ENCODE measurements around the gene UCN3. TPM values are rescaled to one million over a fixed set of nuclear protein-coding genes. Genes with fewer than 3 reads are reported as not detected.

Gene UCN3
- total RNA-seq (2022; extraction: Qiagen RNA extraction), result not detected in 5 replicates

GRCh38 chr10:5364890-5365338 is at the start of gene UCN3:
Gene UCN3 (plus strand): TSS chr10:5364966. CDS start chr10:5373721, 8,755 bp downstream.

GRCh38 chr10:5404208-5405041 is 39.7 kb downstream of the UCN3 start, which contains the start of gene TUBAL3:
Gene TUBAL3 (minus strand): TSS chr10:5404828. CDS start chr10:5404792, 36 bp downstream.

GRCh38 chr10:5412277-5412941 is 47.6 kb downstream of the UCN3 start, which contains the start of gene NET1:
Gene NET1 (plus strand): TSS chr10:5412557. CDS start chr10:5412693, 136 bp downstream.

Other genes starting within 250 kb of the UCN3 start
- gene AKR1C8, start 179.8 kb upstream of the UCN3 start, total RNA-seq (2022; extraction: Qiagen RNA extraction), result 0.07 to 0.14 TPM (median 0.08 TPM) in 5 replicates
- gene AKR1C4, start 168.1 kb upstream of the UCN3 start, total RNA-seq (2022; extraction: Qiagen RNA extraction), result 0.14 to 0.40 TPM (median 0.25 TPM) in 5 replicates
- gene TUBAL3, start 39.9 kb downstream of the UCN3 start, total RNA-seq (2022; extraction: Qiagen RNA extraction), result 0.18 to 0.24 TPM (median 0.24 TPM) in 5 replicates
- 44.5 to 61.5 TPM (median 56.0 TPM) in 5 replicates for gene NET1, start 47.6 kb downstream of the UCN3 start, total RNA-seq (2022; extraction: Qiagen RNA extraction)
- gene CALML5, start 134.6 kb downstream of the UCN3 start, total RNA-seq (2022; extraction: Qiagen RNA extraction), result not detected in 5 replicates
- gene CALML3, start 160.0 kb downstream of the UCN3 start, total RNA-seq (2022; extraction: Qiagen RNA extraction), result 0.02 TPM in 1 of 5 replicates, not detected in the others